ENCODE data around the gene PLEKHG4B. TPM values are rescaled to one million over a fixed set of nuclear protein-coding genes. Genes with fewer than 3 reads are reported as not detected.

The PLEKHG4B gene
- total and polyA plus RNA-seq, 4 donors, result under 0.01 to 0.05 (median 0.01) TPM; not detected in 1

DNA sequence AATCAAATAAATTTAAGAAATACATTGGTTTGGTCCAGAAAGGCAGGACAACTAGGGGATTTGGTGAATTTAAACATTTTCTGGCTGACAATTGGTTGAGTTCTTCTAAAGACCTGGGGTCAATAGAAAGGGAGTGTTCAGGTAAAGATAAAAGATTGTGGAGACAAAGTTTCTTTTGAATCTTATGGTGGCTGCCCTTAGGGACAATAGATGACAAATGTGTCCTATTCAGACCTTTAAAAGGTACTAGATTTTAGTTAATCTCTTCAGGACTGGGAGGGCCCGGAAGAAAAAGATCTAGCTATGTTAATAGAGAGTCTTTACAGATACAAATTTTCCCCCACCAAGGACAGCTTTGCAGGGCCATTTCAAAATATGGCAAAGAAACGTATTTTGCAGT, 35.9 kb downstream of the PLEKHG4B start:
- peaks cover 0 to 4% (median 1%) of the 10 kb centered on the region in 4 donors for H3K9me3 ChIP-seq (ENCODE audit: control insufficient read depth in 4 of 4, low read length in 3 of 4)
- no peaks in the 10 kb centered on the region for H3K27me3 ChIP-seq (ENCODE audit: control insufficient read depth in 4 of 4, insufficient read depth in 4 of 4, low read length in 3 of 4)
- no peak overlapping the region for H3K9ac ChIP-seq (ENCODE audit: low read depth in 1 of 2, low read length in 2 of 2)
- no peaks in the 10 kb centered on the region for H3K36me3 ChIP-seq (ENCODE audit: control insufficient read depth in 4 of 4, insufficient read depth in 3 of 4, low read depth in 1 of 4, low read length in 3 of 4)
- H3K4me1 ChIP-seq (ENCODE audit: control insufficient read depth in 4 of 4, insufficient read depth in 4 of 4, low read length in 3 of 4), result no peaks in the 10 kb centered on the region
- TF ChIP-seq SP1 (IDR thresholded peaks at IDR 0.05), result no peak
- TF ChIP-seq YY1 (IDR thresholded peaks at IDR 0.05), result no peak
- TF ChIP-seq JUND (IDR thresholded peaks at IDR 0.05), result no peak
- no peak for TF ChIP-seq GABPA (IDR thresholded peaks at IDR 0.05 in 1 of 2, conservative IDR thresholded peaks at IDR 0.05 in 1 of 2)
- DNase-seq (ENCODE audit: low spot score), result no peak
- WGBS, result 62% methylated on average over 2 of the region's 2 CpGs
- H3K4me3 ChIP-seq (ENCODE audit: low read depth in 1 of 3, low read length in 3 of 3), result no peak overlapping the region
- no peak overlapping the region for H3K27ac ChIP-seq (ENCODE audit: low read depth in 1 of 2, low read length in 2 of 2)

GRCh38 chr5:128446-128845, 36.5 kb downstream of the PLEKHG4B start:
- TF ChIP-seq TAF1 (conservative IDR thresholded peaks at IDR 0.05), result no peak
- TF ChIP-seq EGR1 (IDR thresholded peaks at IDR 0.05; ENCODE audit: low read depth in 2 of 2), result no peak
- no peak for TF ChIP-seq NR2F2 (IDR thresholded peaks at IDR 0.05)
- TF ChIP-seq, protein P1, sequence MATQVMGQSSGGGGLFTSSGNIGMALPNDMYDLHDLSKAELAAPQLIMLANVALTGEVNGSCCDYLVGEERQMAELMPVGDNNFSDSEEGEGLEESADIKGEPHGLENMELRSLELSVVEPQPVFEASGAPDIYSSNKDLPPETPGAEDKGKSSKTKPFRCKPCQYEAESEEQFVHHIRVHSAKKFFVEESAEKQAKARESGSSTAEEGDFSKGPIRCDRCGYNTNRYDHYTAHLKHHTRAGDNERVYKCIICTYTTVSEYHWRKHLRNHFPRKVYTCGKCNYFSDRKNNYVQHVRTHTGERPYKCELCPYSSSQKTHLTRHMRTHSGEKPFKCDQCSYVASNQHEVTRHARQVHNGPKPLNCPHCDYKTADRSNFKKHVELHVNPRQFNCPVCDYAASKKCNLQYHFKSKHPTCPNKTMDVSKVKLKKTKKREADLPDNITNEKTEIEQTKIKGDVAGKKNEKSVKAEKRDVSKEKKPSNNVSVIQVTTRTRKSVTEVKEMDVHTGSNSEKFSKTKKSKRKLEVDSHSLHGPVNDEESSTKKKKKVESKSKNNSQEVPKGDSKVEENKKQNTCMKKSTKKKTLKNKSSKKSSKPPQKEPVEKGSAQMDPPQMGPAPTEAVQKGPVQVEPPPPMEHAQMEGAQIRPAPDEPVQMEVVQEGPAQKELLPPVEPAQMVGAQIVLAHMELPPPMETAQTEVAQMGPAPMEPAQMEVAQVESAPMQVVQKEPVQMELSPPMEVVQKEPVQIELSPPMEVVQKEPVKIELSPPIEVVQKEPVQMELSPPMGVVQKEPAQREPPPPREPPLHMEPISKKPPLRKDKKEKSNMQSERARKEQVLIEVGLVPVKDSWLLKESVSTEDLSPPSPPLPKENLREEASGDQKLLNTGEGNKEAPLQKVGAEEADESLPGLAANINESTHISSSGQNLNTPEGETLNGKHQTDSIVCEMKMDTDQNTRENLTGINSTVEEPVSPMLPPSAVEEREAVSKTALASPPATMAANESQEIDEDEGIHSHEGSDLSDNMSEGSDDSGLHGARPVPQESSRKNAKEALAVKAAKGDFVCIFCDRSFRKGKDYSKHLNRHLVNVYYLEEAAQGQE (IDR thresholded peaks at IDR 0.05), result no peak
- TF ChIP-seq, protein P2, sequence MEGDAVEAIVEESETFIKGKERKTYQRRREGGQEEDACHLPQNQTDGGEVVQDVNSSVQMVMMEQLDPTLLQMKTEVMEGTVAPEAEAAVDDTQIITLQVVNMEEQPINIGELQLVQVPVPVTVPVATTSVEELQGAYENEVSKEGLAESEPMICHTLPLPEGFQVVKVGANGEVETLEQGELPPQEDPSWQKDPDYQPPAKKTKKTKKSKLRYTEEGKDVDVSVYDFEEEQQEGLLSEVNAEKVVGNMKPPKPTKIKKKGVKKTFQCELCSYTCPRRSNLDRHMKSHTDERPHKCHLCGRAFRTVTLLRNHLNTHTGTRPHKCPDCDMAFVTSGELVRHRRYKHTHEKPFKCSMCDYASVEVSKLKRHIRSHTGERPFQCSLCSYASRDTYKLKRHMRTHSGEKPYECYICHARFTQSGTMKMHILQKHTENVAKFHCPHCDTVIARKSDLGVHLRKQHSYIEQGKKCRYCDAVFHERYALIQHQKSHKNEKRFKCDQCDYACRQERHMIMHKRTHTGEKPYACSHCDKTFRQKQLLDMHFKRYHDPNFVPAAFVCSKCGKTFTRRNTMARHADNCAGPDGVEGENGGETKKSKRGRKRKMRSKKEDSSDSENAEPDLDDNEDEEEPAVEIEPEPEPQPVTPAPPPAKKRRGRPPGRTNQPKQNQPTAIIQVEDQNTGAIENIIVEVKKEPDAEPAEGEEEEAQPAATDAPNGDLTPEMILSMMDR (IDR thresholded peaks at IDR 0.05; ENCODE audit: low read depth, low read length, missing input control), result no peak
- no peak for TF ChIP-seq FOXA1 (IDR thresholded peaks at IDR 0.05)
- no peak for TF ChIP-seq RAD21 (IDR thresholded peaks at IDR 0.05)
- TF ChIP-seq ATF3 (IDR thresholded peaks at IDR 0.05), result no peak
- no peak for TF ChIP-seq HNF4A (conservative IDR thresholded peaks at IDR 0.05)
- TF ChIP-seq RXRA (IDR thresholded peaks at IDR 0.05), result no peak
- TF ChIP-seq HNF4G (IDR thresholded peaks at IDR 0.05), result no peak
- TF ChIP-seq, protein P3, sequence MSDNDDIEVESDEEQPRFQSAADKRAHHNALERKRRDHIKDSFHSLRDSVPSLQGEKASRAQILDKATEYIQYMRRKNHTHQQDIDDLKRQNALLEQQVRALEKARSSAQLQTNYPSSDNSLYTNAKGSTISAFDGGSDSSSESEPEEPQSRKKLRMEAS (IDR thresholded peaks at IDR 0.05), result no peak
- no peak for TF ChIP-seq YY1 (IDR thresholded peaks at IDR 0.05)
- TF ChIP-seq JUND (IDR thresholded peaks at IDR 0.05), result no peak
- no peak for TF ChIP-seq SP1 (IDR thresholded peaks at IDR 0.05)
- TF ChIP-seq, protein P4, sequence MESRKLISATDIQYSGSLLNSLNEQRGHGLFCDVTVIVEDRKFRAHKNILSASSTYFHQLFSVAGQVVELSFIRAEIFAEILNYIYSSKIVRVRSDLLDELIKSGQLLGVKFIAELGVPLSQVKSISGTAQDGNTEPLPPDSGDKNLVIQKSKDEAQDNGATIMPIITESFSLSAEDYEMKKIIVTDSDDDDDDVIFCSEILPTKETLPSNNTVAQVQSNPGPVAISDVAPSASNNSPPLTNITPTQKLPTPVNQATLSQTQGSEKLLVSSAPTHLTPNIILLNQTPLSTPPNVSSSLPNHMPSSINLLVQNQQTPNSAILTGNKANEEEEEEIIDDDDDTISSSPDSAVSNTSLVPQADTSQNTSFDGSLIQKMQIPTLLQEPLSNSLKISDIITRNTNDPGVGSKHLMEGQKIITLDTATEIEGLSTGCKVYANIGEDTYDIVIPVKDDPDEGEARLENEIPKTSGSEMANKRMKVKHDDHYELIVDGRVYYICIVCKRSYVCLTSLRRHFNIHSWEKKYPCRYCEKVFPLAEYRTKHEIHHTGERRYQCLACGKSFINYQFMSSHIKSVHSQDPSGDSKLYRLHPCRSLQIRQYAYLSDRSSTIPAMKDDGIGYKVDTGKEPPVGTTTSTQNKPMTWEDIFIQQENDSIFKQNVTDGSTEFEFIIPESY (IDR thresholded peaks at IDR 0.05), result no peak
- TF ChIP-seq GABPA (IDR thresholded peaks at IDR 0.05 in 1 of 2, conservative IDR thresholded peaks at IDR 0.05 in 1 of 2), result no peak
- TF ChIP-seq FOXA2 (IDR thresholded peaks at IDR 0.05), result no peak
- H3K4me1 ChIP-seq (ENCODE audit: control insufficient read depth in 4 of 4, insufficient read depth in 4 of 4, low read length in 3 of 4), result no peaks in the 10 kb centered on the region
- H3K36me3 ChIP-seq (ENCODE audit: control insufficient read depth in 4 of 4, insufficient read depth in 3 of 4, low read depth in 1 of 4, low read length in 3 of 4), result no peaks in the 10 kb centered on the region
- no peak overlapping the region for H3K4me3 ChIP-seq (ENCODE audit: low read depth in 1 of 3, low read length in 3 of 3)
- WGBS, result 81% methylated on average over 2 of the region's 2 CpGs
- no peak for DNase-seq (ENCODE audit: low spot score)
- no peaks in the 10 kb centered on the region for H3K27me3 ChIP-seq (ENCODE audit: control insufficient read depth in 4 of 4, insufficient read depth in 4 of 4, low read length in 3 of 4)
- H3K27ac ChIP-seq (ENCODE audit: low read depth in 1 of 2, low read length in 2 of 2), result no peak overlapping the region
- no peak overlapping the region for H3K9ac ChIP-seq (ENCODE audit: low read depth in 1 of 2, low read length in 2 of 2)
- H3K9me3 ChIP-seq (ENCODE audit: control insufficient read depth in 4 of 4, low read length in 3 of 4), result peaks cover 0 to 4% (median 1%) of the 10 kb centered on the region in 4 donors
